GM12878 (cell line): ENCODE measurements around the gene NLRP14. TPM values are rescaled to one million over a fixed set of nuclear protein-coding genes. Genes with fewer than 3 reads are reported as not detected.

Experiments
- ATAC-seq: fragments of 200-7000 bp; cut with Tn5 transposase; 3 replicates; pipeline ENCODE4 v1.9.1; 2020; ENCODE audit warnings: mild to moderate bottlenecking, moderate library complexity
- BruUV-seq: library from RNA; stranded (reverse); fragments of 400-500 nt; replicated peaks from 2 replicates; lab custom pipeline; 2021; lab: Mats Ljungman, UMichigan
- CTCF ChIA-PET: fragments of 300-600 bp; sonication (Branson Sonifier 250); formaldehyde crosslinking; extraction: SDS; loops from one replicate; lab custom pipeline; 2021; ENCODE audit warnings: inconsistent platforms; lab: Yijun Ruan, JAX
- POLR2A ChIA-PET: fragments of 350-600 bp; formaldehyde crosslinking; extraction: SDS; loops from one replicate; lab custom pipeline; 2021; ENCODE audit warnings: inconsistent platforms; lab: Charles Lee
- RAD21 ChIA-PET: fragments of 300-600 bp; sonication (Branson Sonifier 250); formaldehyde crosslinking; loops from one replicate; lab custom pipeline; 2023; ENCODE audit warnings: antibody characterized with exemption; ENCODE audit not compliant: unreplicated experiment; lab: Charles Lee
- SMC1A ChIA-PET: fragments of 300-600 bp; sonication (Branson Sonifier 250); formaldehyde crosslinking; loops from one replicate; lab custom pipeline; 2023; ENCODE audit not compliant: unreplicated experiment, uncharacterized antibody; lab: Charles Lee
- DNase-seq: peaks from one replicate; pipeline ENCODE4 v3.0.0-alpha.2; 2011; ENCODE audit warnings: low read depth, low spot score
- FAIRE-seq: peaks from 3 replicates; lab custom pipeline; 2011; peaks lifted over from hg19 to GRCh38; lab: Jason Lieb, UNC
- H2AFZ ChIP-seq: 2 replicates; pipeline ENCODE4 v1.6.0; 2011; ENCODE audit warnings: low read depth, low read length, control low read depth; ENCODE audit not compliant: control insufficient read depth
- H3K27ac ChIP-seq: 2 replicates; pipeline ENCODE4 v1.5.1; 2011; ENCODE audit warnings: control low read depth; ENCODE audit not compliant: control insufficient read depth, insufficient read depth
- H3K27me3 ChIP-seq, 2 experiments: replicated peaks in 1 of 2; 2 replicates each; pipeline versions ENCODE4 v1.6.0 to v1.6.1; 2011; ENCODE audit warnings: low read length in 1 of 2; ENCODE audit not compliant: control insufficient read depth in 2 of 2, insufficient read depth in 2 of 2
- H3K36me3 ChIP-seq, 2 experiments: 2 replicates each; pipeline ENCODE4 v1.5.1; 2011; ENCODE audit warnings: low read length in 1 of 2; ENCODE audit not compliant: control insufficient read depth in 2 of 2, insufficient read depth in 2 of 2
- H3K4me1 ChIP-seq: 2 replicates; pipeline ENCODE4 v1.6.1; 2011; ENCODE audit warnings: mild to moderate bottlenecking, low read length, moderate library complexity, mixed read lengths; ENCODE audit not compliant: control insufficient read depth, insufficient read depth
- H3K4me2 ChIP-seq: 2 replicates; pipeline ENCODE4 v1.6.0; 2011; ENCODE audit warnings: control low read depth; ENCODE audit not compliant: control insufficient read depth, insufficient read depth
- H3K4me3 ChIP-seq: fragments of 200-600 bp; sonication (generic); 2 replicates; pipeline ENCODE4 v1.5.1; 2016
- H3K79me2 ChIP-seq: 2 replicates; pipeline ENCODE4 v1.6.0; 2011; ENCODE audit warnings: low read length; ENCODE audit not compliant: control insufficient read depth, insufficient read depth
- H3K9ac ChIP-seq: 2 replicates; pipeline ENCODE4 v1.8.0; 2011; ENCODE audit warnings: low read length, control low read depth, mixed read lengths; ENCODE audit not compliant: control insufficient read depth, insufficient read depth
- H3K9me3 ChIP-seq: replicated peaks from 3 replicates; pipeline ENCODE4 v1.5.1; 2011; ENCODE audit warnings: mild to moderate bottlenecking, low read length; ENCODE audit not compliant: control insufficient read depth, insufficient read depth
- H4K20me1 ChIP-seq: 2 replicates; pipeline ENCODE4 v1.6.0; 2011; ENCODE audit not compliant: control insufficient read depth, insufficient read depth
- ATF7 ChIP-seq: fragments of 450-650 bp; IDR thresholded peaks from 2 replicates; pipeline ENCODE4 v1.6.1; 2016; ENCODE audit warnings: low read depth, mild to moderate bottlenecking
- HCFC1 ChIP-seq: fragments of 150-350 bp; IDR thresholded peaks from 2 replicates; pipeline ENCODE4 v1.6.1; 2014; ENCODE audit warnings: low read length
- LARP7 ChIP-seq: fragments of 450-650 bp; IDR thresholded peaks from 2 replicates; pipeline ENCODE4 v1.6.1; 2017; ENCODE audit warnings: mild to moderate bottlenecking
- NFYB ChIP-seq: IDR thresholded peaks from 2 replicates; pipeline ENCODE4 v1.6.1; 2011; ENCODE audit warnings: low read depth, mild to moderate bottlenecking, low read length, improper control_type of control experiment, moderate library complexity; ENCODE audit not compliant: insufficient read depth
- PAX5 ChIP-seq: IDR thresholded peaks from 2 replicates; pipeline ENCODE4 v1.6.1; 2011; ENCODE audit warnings: low read depth, low read length, borderline replicate concordance
- RUNX3 ChIP-seq: IDR thresholded peaks from 2 replicates; pipeline ENCODE4 v1.6.1; 2012; ENCODE audit warnings: low read length, inconsistent platforms
- ZNF384 ChIP-seq: IDR thresholded peaks from 2 replicates; pipeline ENCODE4 v1.6.1; 2012; ENCODE audit warnings: low read depth, mild to moderate bottlenecking, low read length, improper control_type of control experiment, borderline replicate concordance
- ZZZ3 ChIP-seq: IDR thresholded peaks from 2 replicates; pipeline ENCODE4 v1.6.1; 2011; ENCODE audit warnings: low read depth; ENCODE audit not compliant: control insufficient read depth, insufficient read length
- WGBS: methylation state at CpG from one replicate; pipeline ENCODE4 v1.1.6; 2016; ENCODE audit warnings: low lambda C conversion rate; ENCODE audit not compliant: insufficient replicate concordance, insufficient coverage; ENCODE audit errors: missing lambda C conversion rate; 5-methylcytosine and 5-hydroxymethylcytosine counted together
- in situ Hi-C: fragments of 300-500 bp; cut with MboI; formaldehyde crosslinking; loops from 9 replicates; pipeline ENCODE4 v1.14.3; 2018; ENCODE audit warnings: mixed read lengths
- intact Hi-C: fragments of 100-400 bp; cut with micrococcal nuclease; formaldehyde crosslinking; loops from one replicate; pipeline ENCODE4 v1.14.2; 2022; ENCODE audit not compliant: unreplicated experiment
- polyA plus RNA-seq, 11 experiments: library from polyadenylated mRNA; depleted of rRNA in 4 of 11; unstranded in 6 of 11; stranded (reverse) in 5 of 11; fragments of >200 nt; fragmentation: Nextera tagmentation in 4 of 11; fragmentation: Illumina TruSeq in 1 of 11; extraction: Ambion mirVana in 4 of 11; extraction: Trizol in 1 of 11; gene quantifications; 1 replicate in 1 of 11; 2 replicates in 10 of 11; pipeline versions ENCODE4 v1.2.1 to v1.2.3, GENCODE V29; 2011 to 2016; ENCODE audit warnings: inconsistent platforms in 2 of 11, missing spikeins in 2 of 11, low read depth in 1 of 11
- total RNA-seq, 4 experiments: library from RNA; depleted of rRNA in 3 of 4; stranded (reverse); fragments of >200 nt in 3 of 4; fragmentation: Illumina TruSeq in 1 of 4; extraction: Trizol in 1 of 4; gene quantifications; 2 replicates each; pipeline versions ENCODE4 v1.2.1 to v1.2.3, GENCODE V29; 2013 to 2021
- TF ChIP-seq, protein P1 (sequence below): fragments of 450-650 bp; IDR thresholded peaks from 2 replicates; pipeline ENCODE4 v1.6.1; 2017; ENCODE audit warnings: mild to moderate bottlenecking, moderate library complexity
- TF ChIP-seq, protein P2 (sequence below): fragments of 450-650 bp; IDR thresholded peaks from 2 replicates; pipeline ENCODE4 v1.6.1; 2018; ENCODE audit warnings: mild to moderate bottlenecking, low read depth, moderate library complexity; ENCODE audit not compliant: partially characterized antibody
- TF ChIP-seq, protein P3 (sequence below): fragments of 450-650 bp; formaldehyde crosslinking; IDR thresholded peaks from 2 replicates; pipeline ENCODE4 v1.4.0; 2020; ENCODE audit warnings: mild to moderate bottlenecking, moderate library complexity
- TF ChIP-seq, protein P4 (sequence below), 3 experiments: IDR thresholded peaks in 2 of 3; conservative IDR thresholded peaks in 1 of 3; 2 replicates each; pipeline ENCODE4 v1.5.1; 2011; ENCODE audit warnings: low read depth in 3 of 3, low read length in 3 of 3, mild to moderate bottlenecking in 3 of 3, control low read depth in 2 of 3, moderate library complexity in 2 of 3, inconsistent platforms in 1 of 3, mixed read lengths in 1 of 3; ENCODE audit not compliant: control insufficient read depth in 2 of 3, insufficient read depth in 1 of 3; ENCODE audit errors: extremely low read depth in 1 of 3

The NLRP14 gene
- total and polyA plus RNA-seq, 10 of the 15 experiments (the other 5 are each of a cell fraction or from before 2014, with no cell fraction given), result 0.02 to 0.12 (median 0.04) TPM; not detected in 3

DNA sequence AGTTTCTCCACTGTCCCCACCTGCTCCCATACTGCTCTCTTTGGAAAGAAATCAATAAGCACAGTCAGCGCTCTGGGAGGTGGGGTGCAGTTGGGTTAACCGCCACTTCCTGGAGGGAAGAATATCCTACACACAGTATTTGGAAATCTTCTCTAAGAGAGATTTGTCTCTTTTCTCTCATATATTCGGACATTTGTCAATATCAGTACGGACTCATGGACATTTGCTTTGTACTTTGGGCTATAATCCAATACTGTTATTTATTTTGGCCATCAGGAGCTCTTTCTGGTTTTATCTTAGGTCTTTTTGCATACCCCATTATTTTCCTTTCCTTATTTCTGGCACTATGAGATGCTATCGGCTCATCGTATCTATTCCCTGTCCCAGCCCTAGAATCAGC is 13.7 kb downstream of the NLRP14 start:
- H3K9ac ChIP-seq, result no peak overlapping the region
- no peak for ATAC-seq
- WGBS, result 21% methylated on average over 6 of the region's 6 CpGs
- no peaks in the 10 kb centered on the region for H3K79me2 ChIP-seq
- no TSS peak for BruUV-seq
- H3K27ac ChIP-seq, result no peak overlapping the region
- no peaks in the 10 kb centered on the region for H3K36me3 ChIP-seq
- H3K4me1 ChIP-seq, result no peaks in the 10 kb centered on the region
- SMC1A ChIA-PET, result no interaction called here
- FAIRE-seq, result no peak
- no peak overlapping the region for H3K4me3 ChIP-seq
- intact Hi-C loops, result no loop called here
- no peaks in the 10 kb centered on the region for H4K20me1 ChIP-seq
- no peak overlapping the region for H2AFZ ChIP-seq
- POLR2A ChIA-PET, result no interaction called here
- DNase-seq, result no peak
- no peaks in the 10 kb centered on the region; a peak in 1 of 4 replicates for H3K27me3 ChIP-seq
- H3K9me3 ChIP-seq, result no peaks in the 10 kb centered on the region
- RAD21 ChIA-PET, result no interaction called here
- in situ Hi-C loops, result no loop called here
- CTCF ChIA-PET, result no interaction called here
- H3K4me2 ChIP-seq, result no peak overlapping the region
- no peak for TF ChIP-seq ZNF384
- no peak for TF ChIP-seq ZZZ3
- no peak for TF ChIP-seq NFYB
- no peak for TF ChIP-seq LARP7
- no peak for TF ChIP-seq RUNX3
- no peak for TF ChIP-seq ATF7
- TF ChIP-seq PAX5, result no peak
- TF ChIP-seq, protein P1, sequence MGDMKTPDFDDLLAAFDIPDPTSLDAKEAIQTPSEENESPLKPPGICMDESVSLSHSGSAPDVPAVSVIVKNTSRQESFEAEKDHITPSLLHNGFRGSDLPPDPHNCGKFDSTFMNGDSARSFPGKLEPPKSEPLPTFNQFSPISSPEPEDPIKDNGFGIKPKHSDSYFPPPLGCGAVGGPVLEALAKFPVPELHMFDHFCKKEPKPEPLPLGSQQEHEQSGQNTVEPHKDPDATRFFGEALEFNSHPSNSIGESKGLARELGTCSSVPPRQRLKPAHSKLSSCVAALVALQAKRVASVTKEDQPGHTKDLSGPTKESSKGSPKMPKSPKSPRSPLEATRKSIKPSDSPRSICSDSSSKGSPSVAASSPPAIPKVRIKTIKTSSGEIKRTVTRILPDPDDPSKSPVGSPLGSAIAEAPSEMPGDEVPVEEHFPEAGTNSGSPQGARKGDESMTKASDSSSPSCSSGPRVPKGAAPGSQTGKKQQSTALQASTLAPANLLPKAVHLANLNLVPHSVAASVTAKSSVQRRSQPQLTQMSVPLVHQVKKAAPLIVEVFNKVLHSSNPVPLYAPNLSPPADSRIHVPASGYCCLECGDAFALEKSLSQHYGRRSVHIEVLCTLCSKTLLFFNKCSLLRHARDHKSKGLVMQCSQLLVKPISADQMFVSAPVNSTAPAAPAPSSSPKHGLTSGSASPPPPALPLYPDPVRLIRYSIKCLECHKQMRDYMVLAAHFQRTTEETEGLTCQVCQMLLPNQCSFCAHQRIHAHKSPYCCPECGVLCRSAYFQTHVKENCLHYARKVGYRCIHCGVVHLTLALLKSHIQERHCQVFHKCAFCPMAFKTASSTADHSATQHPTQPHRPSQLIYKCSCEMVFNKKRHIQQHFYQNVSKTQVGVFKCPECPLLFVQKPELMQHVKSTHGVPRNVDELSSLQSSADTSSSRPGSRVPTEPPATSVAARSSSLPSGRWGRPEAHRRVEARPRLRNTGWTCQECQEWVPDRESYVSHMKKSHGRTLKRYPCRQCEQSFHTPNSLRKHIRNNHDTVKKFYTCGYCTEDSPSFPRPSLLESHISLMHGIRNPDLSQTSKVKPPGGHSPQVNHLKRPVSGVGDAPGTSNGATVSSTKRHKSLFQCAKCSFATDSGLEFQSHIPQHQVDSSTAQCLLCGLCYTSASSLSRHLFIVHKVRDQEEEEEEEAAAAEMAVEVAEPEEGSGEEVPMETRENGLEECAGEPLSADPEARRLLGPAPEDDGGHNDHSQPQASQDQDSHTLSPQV, result no peak
- TF ChIP-seq, protein P2, sequence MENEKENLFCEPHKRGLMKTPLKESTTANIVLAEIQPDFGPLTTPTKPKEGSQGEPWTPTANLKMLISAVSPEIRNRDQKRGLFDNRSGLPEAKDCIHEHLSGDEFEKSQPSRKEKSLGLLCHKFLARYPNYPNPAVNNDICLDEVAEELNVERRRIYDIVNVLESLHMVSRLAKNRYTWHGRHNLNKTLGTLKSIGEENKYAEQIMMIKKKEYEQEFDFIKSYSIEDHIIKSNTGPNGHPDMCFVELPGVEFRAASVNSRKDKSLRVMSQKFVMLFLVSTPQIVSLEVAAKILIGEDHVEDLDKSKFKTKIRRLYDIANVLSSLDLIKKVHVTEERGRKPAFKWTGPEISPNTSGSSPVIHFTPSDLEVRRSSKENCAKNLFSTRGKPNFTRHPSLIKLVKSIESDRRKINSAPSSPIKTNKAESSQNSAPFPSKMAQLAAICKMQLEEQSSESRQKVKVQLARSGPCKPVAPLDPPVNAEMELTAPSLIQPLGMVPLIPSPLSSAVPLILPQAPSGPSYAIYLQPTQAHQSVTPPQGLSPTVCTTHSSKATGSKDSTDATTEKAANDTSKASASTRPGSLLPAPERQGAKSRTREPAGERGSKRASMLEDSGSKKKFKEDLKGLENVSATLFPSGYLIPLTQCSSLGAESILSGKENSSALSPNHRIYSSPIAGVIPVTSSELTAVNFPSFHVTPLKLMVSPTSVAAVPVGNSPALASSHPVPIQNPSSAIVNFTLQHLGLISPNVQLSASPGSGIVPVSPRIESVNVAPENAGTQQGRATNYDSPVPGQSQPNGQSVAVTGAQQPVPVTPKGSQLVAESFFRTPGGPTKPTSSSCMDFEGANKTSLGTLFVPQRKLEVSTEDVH, result no peak
- TF ChIP-seq, protein P3, sequence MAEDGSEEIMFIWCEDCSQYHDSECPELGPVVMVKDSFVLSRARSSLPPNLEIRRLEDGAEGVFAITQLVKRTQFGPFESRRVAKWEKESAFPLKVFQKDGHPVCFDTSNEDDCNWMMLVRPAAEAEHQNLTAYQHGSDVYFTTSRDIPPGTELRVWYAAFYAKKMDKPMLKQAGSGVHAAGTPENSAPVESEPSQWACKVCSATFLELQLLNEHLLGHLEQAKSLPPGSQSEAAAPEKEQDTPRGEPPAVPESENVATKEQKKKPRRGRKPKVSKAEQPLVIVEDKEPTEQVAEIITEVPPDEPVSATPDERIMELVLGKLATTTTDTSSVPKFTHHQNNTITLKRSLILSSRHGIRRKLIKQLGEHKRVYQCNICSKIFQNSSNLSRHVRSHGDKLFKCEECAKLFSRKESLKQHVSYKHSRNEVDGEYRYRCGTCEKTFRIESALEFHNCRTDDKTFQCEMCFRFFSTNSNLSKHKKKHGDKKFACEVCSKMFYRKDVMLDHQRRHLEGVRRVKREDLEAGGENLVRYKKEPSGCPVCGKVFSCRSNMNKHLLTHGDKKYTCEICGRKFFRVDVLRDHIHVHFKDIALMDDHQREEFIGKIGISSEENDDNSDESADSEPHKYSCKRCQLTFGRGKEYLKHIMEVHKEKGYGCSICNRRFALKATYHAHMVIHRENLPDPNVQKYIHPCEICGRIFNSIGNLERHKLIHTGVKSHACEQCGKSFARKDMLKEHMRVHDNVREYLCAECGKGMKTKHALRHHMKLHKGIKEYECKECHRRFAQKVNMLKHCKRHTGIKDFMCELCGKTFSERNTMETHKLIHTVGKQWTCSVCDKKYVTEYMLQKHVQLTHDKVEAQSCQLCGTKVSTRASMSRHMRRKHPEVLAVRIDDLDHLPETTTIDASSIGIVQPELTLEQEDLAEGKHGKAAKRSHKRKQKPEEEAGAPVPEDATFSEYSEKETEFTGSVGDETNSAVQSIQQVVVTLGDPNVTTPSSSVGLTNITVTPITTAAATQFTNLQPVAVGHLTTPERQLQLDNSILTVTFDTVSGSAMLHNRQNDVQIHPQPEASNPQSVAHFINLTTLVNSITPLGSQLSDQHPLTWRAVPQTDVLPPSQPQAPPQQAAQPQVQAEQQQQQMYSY (CRISPR knock-in tag), result no peak
- TF ChIP-seq, protein P4, sequence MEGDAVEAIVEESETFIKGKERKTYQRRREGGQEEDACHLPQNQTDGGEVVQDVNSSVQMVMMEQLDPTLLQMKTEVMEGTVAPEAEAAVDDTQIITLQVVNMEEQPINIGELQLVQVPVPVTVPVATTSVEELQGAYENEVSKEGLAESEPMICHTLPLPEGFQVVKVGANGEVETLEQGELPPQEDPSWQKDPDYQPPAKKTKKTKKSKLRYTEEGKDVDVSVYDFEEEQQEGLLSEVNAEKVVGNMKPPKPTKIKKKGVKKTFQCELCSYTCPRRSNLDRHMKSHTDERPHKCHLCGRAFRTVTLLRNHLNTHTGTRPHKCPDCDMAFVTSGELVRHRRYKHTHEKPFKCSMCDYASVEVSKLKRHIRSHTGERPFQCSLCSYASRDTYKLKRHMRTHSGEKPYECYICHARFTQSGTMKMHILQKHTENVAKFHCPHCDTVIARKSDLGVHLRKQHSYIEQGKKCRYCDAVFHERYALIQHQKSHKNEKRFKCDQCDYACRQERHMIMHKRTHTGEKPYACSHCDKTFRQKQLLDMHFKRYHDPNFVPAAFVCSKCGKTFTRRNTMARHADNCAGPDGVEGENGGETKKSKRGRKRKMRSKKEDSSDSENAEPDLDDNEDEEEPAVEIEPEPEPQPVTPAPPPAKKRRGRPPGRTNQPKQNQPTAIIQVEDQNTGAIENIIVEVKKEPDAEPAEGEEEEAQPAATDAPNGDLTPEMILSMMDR (IDR thresholded peaks at IDR 0.05 in 2 of 3, conservative IDR thresholded peaks at IDR 0.05 in 1 of 3; ENCODE audit: control insufficient read depth in 2 of 3, extremely low read depth in 1 of 3, insufficient read depth in 1 of 3, low read depth in 3 of 3, low read length in 3 of 3), result no peak
- no peak for TF ChIP-seq HCFC1
